HS-5 (cell line): ENCODE measurements around the gene ELMOD2.
"Not testable (repeated sequence)": the region's sequence is repeated elsewhere in the genome, so short reads cannot be mapped to it uniquely, and the experiment has no call there.

Source experiments
- DNase-seq: peaks from one replicate; pipeline ENCODE4 v3.0.0-alpha.2; 2012; ENCODE audit warnings: low read depth

ELMOD2 gene

GRCh38 chr4:140523857-140524742 is at the start of gene ELMOD2:
Gene ELMOD2 (plus strand): TSS chr4:140524168. CDS start chr4:140525429, 1,261 bp downstream.
- DNase-seq, result peak; percentile 74

GRCh38 chr4:140483445-140483844 is 40.5 kb upstream of the ELMOD2 start:
- DNase-seq, result no peak

GRCh38 chr4:140485939-140486338 is 38.0 kb upstream of the ELMOD2 start:
- DNase-seq, result no peak

- DNase-seq, result no peak
Observed at GRCh38 chr4:140497405-140497746, 26.6 kb upstream of the ELMOD2 start.

- no peak for DNase-seq
Observed at GRCh38 chr4:140497747-140498636, 26.0 kb upstream of the ELMOD2 start, which contains the start of gene MGAT4D. Gene MGAT4D (minus strand): TSS chr4:140498293. CDS start chr4:140498222, 71 bp downstream.

GRCh38 chr4:140499391-140499790 is 24.6 kb upstream of the ELMOD2 start:
- no peak for DNase-seq

GRCh38 chr4:140504261-140504660 is 19.7 kb upstream of the ELMOD2 start:
- DNase-seq, result no peak

- DNase-seq, result not testable (repeated sequence)
Observed at GRCh38 chr4:140513765-140514164, 10.2 kb upstream of the ELMOD2 start.

- no peak for DNase-seq
Observed at GRCh38 chr4:140515423-140515822, 8.5 kb upstream of the ELMOD2 start.

GRCh38 chr4:140523370-140523856 is 555 bp upstream of the ELMOD2 start:
- no peak for DNase-seq

GRCh38 chr4:140529434-140529833 is 5.5 kb downstream of the ELMOD2 start:
- DNase-seq, result no peak

- DNase-seq, result no peak
Observed at GRCh38 chr4:140533951-140534480, 10.0 kb downstream of the ELMOD2 start.

- no peak for DNase-seq
Observed at GRCh38 chr4:140556372-140557085, 32.6 kb downstream of the ELMOD2 start.

GRCh38 chr4:140557831-140558435 is 34.0 kb downstream of the ELMOD2 start:
- DNase-seq, result no peak

GRCh38 chr4:140559696-140560095 is 35.7 kb downstream of the ELMOD2 start:
- no peak for DNase-seq

- no peak for DNase-seq
Observed at GRCh38 chr4:140568507-140569306, 44.7 kb downstream of the ELMOD2 start, which contains the start of gene UCP1. Gene UCP1 (minus strand): TSS chr4:140568961. CDS start chr4:140568729, 232 bp downstream.

GRCh38 chr4:140569307-140569638 is 45.3 kb downstream of the ELMOD2 start:
- DNase-seq, result no peak

GRCh38 chr4:140571620-140572019 is 47.7 kb downstream of the ELMOD2 start:
- no peak for DNase-seq

GRCh38 chr4:140575489-140575888 is 51.5 kb downstream of the ELMOD2 start:
- no peak for DNase-seq

GRCh38 chr4:140579278-140579677 is 55.3 kb downstream of the ELMOD2 start:
- no peak for DNase-seq
